SW480 (cell line): ENCODE results near the gene MIPEP.
A peak's percentile ranks its signal among the peaks of the same experiment; 100 is the strongest.
"Not testable (repeated sequence)": the region's sequence is repeated elsewhere in the genome, so short reads cannot be mapped to it uniquely, and the experiment has no call there.

Experiments used
- DNase-seq: peaks from one replicate; pipeline ENCODE4 v3.0.0-alpha.2; 2016; ENCODE audit warnings: low spot score

MIPEP gene

GRCh38 chr13:23888658-23889614, at the start of gene MIPEP:
Gene MIPEP, minus strand, starts transcription at chr13:23889400. Its CDS starts 80 bp downstream, at chr13:23889320.
- DNase-seq = peak; percentile 96

- DNase-seq = no peak
These were observed 45.3 kb upstream of the MIPEP start for GRCh38 chr13:23934520-23934919.

GRCh38 chr13:23928985-23929384, 39.8 kb upstream of the MIPEP start:
- DNase-seq = peak; percentile 46

GRCh38 chr13:23923031-23923430, 33.8 kb upstream of the MIPEP start:
- no peak for DNase-seq

GRCh38 chr13:23922005-23922932, 33.1 kb upstream of the MIPEP start:
- no peak for DNase-seq

- DNase-seq = peak; percentile 59
These were observed 32.3 kb upstream of the MIPEP start for GRCh38 chr13:23921451-23921888.

- no peak for DNase-seq
These were observed 29.8 kb upstream of the MIPEP start for GRCh38 chr13:23919006-23919405.

GRCh38 chr13:23918208-23918607, 29.0 kb upstream of the MIPEP start:
- no peak for DNase-seq

- no peak for DNase-seq
These were observed 26.1 kb upstream of the MIPEP start for GRCh38 chr13:23915308-23915707.

GRCh38 chr13:23912469-23912868, 23.3 kb upstream of the MIPEP start:
- DNase-seq = no peak

GRCh38 chr13:23909606-23910005, 20.4 kb upstream of the MIPEP start:
- DNase-seq = no peak

- no peak for DNase-seq
These were observed 16.6 kb upstream of the MIPEP start for GRCh38 chr13:23905766-23906165.

GRCh38 chr13:23903906-23904280, 14.7 kb upstream of the MIPEP start:
- DNase-seq = no peak

- no peak for DNase-seq
These were observed 14.0 kb upstream of the MIPEP start for GRCh38 chr13:23902975-23903905.

GRCh38 chr13:23901365-23901764, 12.2 kb upstream of the MIPEP start:
- peak; percentile 21 for DNase-seq

GRCh38 chr13:23899555-23899954, 10.4 kb upstream of the MIPEP start:
- DNase-seq = no peak

- DNase-seq = no peak
These were observed 8.9 kb upstream of the MIPEP start for GRCh38 chr13:23898101-23898500.

- DNase-seq = not testable (repeated sequence)
These were observed 8.3 kb upstream of the MIPEP start, which contains the start of gene C1QTNF9B for GRCh38 chr13:23897452-23897919. Gene C1QTNF9B, minus strand, starts transcription at chr13:23897502.

- not testable (repeated sequence) for DNase-seq
These were observed 5.5 kb upstream of the MIPEP start for GRCh38 chr13:23894746-23895145.

GRCh38 chr13:23893791-23894190, 4.6 kb upstream of the MIPEP start:
- DNase-seq = not testable (repeated sequence)
